GM06990 (cell line): Measurements from ENCODE around the gene PLCG2.

Source experiments
- DNase-seq: peaks from one replicate; pipeline ENCODE4 v3.0.0-alpha.2; 2011; ENCODE audit not compliant: insufficient read length; ENCODE audit errors: extremely low read depth
- H3K27me3 ChIP-seq: replicated peaks from 2 replicates; pipeline ENCODE4 v1.6.0; 2011; ENCODE audit warnings: low read length; ENCODE audit not compliant: control insufficient read depth, insufficient read depth
- H3K36me3 ChIP-seq: 2 replicates; pipeline ENCODE4 v1.5.1; 2011; ENCODE audit warnings: low read length; ENCODE audit not compliant: control insufficient read depth, insufficient read depth
- H3K4me3 ChIP-seq: replicated peaks from 2 replicates; pipeline ENCODE4 v1.5.1; 2011; ENCODE audit warnings: low read depth, mild to moderate bottlenecking, control low read depth, low read length
- CTCF ChIP-seq: IDR thresholded peaks from 2 replicates; pipeline ENCODE4 v1.5.1; 2011; ENCODE audit warnings: low read length, control low read depth, mild to moderate bottlenecking, inconsistent platforms; ENCODE audit not compliant: insufficient read depth, poor library complexity, severe bottlenecking

The PLCG2 gene

GRCh38 chr16:81913222-81913621 is 134.1 kb downstream of the PLCG2 start:
- TF ChIP-seq CTCF, result no peak
- H3K4me3 ChIP-seq, result no peak overlapping the region
- DNase-seq, result no peak
- H3K27me3 ChIP-seq, result no peaks in the 10 kb centered on the region
- H3K36me3 ChIP-seq, result peaks cover 49% of the 10 kb centered on the region

GRCh38 chr16:81917375-81917774 is 138.3 kb downstream of the PLCG2 start:
- Histone ChIP-seq H3K4me3 (no peak overlapping the region), H3K36me3 (peaks cover 50% of the 10 kb centered on the region), H3K27me3 (no peaks in the 10 kb centered on the region)
- TF ChIP-seq CTCF, result no peak
- no peak for DNase-seq

- Histone ChIP-seq H3K27me3 (no peaks in the 10 kb centered on the region), H3K36me3 (peaks cover 42% of the 10 kb centered on the region), H3K4me3 (no peak overlapping the region)
- DNase-seq, result no peak
- TF ChIP-seq CTCF, result no peak
Measured at GRCh38 chr16:81918927-81919326, 139.8 kb downstream of the PLCG2 start.

- TF ChIP-seq CTCF, result no peak
- peaks cover 38% of the 10 kb centered on the region for H3K36me3 ChIP-seq
- no peak for DNase-seq
- no peak overlapping the region for H3K4me3 ChIP-seq
- no peaks in the 10 kb centered on the region for H3K27me3 ChIP-seq
Measured at GRCh38 chr16:81920498-81920897, 141.4 kb downstream of the PLCG2 start.

GRCh38 chr16:81921085-81921814 is 142.2 kb downstream of the PLCG2 start:
- Histone ChIP-seq H3K27me3 (no peaks in the 10 kb centered on the region), H3K4me3 (no peak overlapping the region), H3K36me3 (peaks cover 40% of the 10 kb centered on the region)
- TF ChIP-seq CTCF, result no peak
- DNase-seq, result no peak
